NCI-H2196 (cell line): Measurements from ENCODE around the gene SORCS2.

Experiments
- DNase-seq: peaks from one replicate; lab custom pipeline; 2025; ENCODE audit not compliant: unreplicated experiment; lab: John Stamatoyannopoulos, UW

Gene SORCS2

DNA sequence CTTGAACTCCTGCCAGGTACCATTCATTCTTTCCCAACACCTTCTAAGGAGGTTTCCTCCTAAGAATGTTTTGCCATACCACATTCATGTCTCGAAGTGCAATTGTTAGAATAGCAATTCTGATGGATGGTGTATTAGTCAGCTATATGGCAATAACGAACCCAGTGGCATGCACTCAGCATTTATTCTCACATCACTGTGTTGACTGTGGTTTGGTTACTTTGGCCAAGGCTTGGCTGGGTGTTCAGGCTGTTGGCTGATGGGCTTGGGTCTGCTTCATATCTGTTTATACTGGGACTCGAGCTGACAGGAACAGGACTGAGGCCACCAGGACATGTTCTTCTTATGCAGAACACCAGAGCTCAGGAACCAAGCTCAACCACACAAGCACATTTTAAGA lies 210.7 kb downstream of the SORCS2 start:
- DNase-seq, result no peak

- no peak for DNase-seq
Measured at GRCh38 chr4:7408166-7408565, 215.8 kb downstream of the SORCS2 start.

DNA sequence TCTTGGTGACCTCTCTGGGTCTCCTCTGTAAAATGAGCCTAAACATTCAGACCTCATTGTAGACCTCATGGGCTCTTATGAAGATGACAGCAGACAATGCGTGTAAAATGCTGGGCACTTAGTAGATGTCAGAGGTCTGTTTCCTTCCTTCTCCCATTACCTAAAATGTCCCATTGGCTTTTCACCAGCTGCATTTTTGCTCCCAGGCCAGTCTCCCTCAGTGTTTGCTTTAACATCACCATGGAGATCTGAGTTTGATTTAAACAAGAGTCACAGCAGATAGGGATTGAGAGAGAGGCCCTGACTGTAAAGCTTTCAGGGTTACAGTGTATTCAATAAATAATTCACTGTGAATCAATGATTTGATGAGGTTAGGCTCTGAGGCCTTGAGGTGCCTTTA lies 218.1 kb downstream of the SORCS2 start:
- DNase-seq, result no peak

DNA sequence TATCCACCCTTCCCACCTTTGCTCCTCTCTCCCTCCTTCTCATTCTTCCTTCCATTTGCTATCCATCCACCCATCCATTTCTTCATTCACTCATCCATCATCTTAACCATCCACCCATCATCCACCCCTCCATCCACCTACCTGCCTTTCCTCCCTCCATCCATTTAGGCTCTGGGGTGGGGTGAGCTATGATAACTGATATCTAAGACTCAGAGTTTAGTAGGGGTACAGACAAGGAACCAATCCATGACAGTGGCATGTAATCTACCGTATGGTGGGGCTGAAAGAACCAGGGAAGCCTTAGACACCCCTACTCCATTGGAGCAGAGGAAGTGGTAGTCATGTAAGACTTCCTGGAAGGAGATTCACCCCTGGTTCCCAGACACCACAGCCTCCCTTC lies 219.2 kb downstream of the SORCS2 start:
- DNase-seq, result no peak

- DNase-seq, result no peak
Measured at GRCh38 chr4:7411896-7412553, 219.7 kb downstream of the SORCS2 start.

DNA sequence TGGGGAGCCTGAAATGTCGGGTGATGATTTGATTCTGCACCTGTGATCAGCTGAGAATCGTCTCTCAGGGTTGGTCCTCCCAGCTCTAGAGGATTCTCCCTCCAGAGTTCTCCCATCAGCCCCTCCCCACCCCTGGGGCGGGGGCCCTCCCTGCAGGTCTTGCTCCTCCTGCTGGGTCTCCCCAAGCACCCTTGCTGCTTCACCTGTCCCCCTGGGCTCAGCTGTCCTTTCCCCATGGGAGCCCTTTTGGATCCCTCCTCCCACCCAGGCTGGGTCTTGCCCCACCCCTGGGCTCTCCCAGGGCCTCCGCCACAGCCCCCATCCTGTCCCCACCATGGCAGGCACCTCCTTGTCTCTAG lies 220.2 kb downstream of the SORCS2 start:
- DNase-seq, result no peak

DNA sequence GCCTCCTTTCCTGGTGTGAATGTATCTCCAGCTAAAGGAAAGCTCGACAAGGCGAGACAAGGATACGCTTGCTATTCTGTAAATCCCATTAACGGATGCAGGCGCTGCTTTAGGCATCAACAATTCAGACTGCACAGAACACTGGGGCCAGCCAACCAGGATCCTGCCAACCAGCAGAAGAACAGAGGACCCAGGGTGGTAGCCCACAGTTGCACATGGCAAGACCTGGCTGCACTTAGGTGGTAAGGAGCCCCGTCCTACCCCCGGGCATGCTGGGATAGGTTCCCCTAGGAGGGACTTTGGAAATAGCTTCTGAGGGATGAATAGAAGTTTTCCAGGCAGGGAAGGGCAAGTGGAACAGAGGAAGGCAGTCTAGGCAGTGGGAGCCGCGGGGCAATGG lies 221.7 kb downstream of the SORCS2 start:
- no peak for DNase-seq

- DNase-seq, result no peak
Measured at GRCh38 chr4:7414736-7415510, 222.6 kb downstream of the SORCS2 start.

DNA sequence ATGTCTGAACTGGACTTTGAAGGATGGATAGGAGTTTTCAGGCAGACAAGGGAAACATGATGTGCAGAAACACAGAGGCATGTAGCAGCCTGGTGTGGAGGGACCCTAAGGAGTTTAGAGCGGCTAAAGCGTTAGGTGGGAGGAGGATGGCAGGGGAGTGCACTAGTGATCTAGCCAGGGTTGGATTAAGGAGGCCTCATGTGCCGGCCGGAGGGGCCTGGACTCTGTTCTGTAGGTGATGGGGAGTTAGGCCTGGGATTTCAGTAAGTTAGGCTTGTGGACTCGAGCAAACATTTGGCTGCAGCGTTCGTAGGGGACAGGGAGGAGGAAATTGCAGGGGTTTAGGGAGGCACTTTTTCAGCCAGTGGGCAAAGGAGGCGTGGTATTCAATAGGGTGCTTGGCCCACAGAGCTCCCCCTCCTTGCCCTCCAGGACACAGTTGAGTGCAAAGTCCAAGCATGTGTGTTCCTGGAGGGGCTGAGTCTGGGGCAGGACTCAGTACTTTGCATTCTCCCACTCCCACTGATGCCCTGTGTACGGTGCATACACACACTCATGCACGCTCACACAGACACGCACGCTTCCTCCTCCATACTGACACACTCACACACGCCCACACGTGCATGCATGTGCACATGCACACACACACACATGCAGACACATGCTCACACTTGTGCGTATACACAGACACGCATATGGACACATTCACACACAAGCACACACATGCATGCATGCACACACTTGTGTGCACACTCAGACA lies 223.8 kb downstream of the SORCS2 start:
- DNase-seq, result no peak

DNA sequence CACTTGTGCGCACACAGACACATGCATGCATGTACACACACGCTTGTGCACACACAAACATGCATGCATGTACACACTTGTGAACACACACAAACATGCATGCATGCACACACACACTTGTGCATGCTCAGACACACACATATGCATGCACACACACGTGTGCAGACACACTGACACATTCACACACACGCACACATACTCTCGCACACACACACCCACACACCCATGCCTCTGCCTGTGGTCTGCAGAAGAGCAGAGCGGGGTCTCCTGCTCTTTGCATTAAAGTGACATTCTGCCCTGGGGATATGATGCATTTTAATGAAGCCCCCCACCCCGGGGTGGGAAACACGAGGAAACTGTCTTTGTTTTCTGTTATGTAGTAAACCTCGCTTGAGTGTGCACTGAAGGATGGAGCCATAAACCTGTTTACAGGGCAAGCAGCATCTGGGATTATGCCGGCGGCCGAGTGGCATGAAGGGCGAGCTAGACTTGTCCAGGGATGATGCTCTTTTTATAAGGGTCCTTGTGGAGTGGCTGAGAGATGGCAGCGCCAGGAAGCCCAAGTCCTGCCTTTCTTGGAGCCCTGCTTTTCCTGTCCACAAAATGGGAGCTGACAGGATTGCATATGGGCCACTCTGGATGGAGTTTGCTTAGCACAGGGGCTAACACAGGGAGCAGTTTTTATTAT lies 224.6 kb downstream of the SORCS2 start:
- no peak for DNase-seq

- DNase-seq, result no peak
Measured at GRCh38 chr4:7417639-7418038, 225.3 kb downstream of the SORCS2 start.

- no peak for DNase-seq
Measured at GRCh38 chr4:7418131-7418943, 226.0 kb downstream of the SORCS2 start.

DNA sequence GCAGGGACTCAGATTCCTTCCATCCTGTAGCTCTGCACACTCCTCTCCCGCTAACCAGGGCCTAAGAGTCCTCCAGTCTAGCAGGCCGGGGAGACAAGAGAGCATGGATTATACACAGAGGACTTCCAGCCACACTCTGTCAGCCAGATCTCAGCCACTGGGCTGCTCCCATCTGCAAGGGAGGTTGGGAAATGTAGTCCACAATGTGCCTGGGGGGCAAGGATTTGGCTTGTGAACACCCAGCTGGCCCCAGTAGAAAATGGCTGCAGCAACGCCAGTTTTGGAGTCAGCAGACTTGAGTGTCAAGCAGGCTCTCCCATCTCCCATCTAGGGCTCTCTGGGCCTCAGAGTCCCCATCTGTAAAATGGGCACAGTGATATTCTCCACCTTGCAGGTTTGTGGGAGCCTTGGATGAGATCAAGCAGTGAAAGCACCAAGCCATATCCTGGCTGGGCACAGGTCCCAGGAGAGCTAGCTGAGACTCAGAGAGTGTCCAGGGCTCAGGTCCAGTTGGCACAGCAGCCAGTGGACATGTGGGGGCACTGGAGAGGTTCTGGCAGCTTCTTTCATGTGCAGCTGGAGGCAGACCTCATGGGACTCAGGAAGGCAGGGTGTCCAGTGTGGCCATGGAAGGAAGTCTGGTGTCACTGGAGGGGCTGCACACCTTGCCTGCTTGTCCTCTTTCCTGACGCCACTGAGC lies 227.8 kb downstream of the SORCS2 start:
- no peak for DNase-seq

GRCh38 chr4:7420661-7421040 lies 228.3 kb downstream of the SORCS2 start:
- DNase-seq, result no peak

- no peak for DNase-seq
Measured at GRCh38 chr4:7421356-7422150, 229.2 kb downstream of the SORCS2 start.

- DNase-seq, result no peak
Measured at GRCh38 chr4:7422151-7422897, 230.0 kb downstream of the SORCS2 start.

DNA sequence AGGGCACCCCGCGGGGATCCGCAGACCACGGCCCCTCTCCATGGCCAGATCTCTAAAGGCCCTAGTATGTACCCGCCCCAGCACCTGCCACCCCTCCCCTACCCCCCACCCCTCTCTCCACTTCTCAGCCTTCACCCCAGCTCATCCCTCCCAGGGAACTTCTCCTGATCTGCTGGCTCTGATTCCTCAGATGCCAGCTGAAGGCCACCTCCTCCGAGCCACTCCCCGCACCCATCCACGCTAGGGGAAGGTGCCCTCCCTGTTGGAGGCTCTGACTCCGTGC lies 230.5 kb downstream of the SORCS2 start:
- no peak for DNase-seq

GRCh38 chr4:7423391-7423790 lies 231.1 kb downstream of the SORCS2 start:
- DNase-seq, result no peak
